K562 (cell line): ENCODE results near the gene RASAL1. TPM values are rescaled to one million over a fixed set of nuclear protein-coding genes. Genes with fewer than 3 reads are reported as not detected.

Experiments
- ATAC-seq: fragments of 200-7000 bp; cut with Tn5 transposase; 3 replicates; pipeline ENCODE4 v1.9.1; 2020; ENCODE audit warnings: moderate library complexity
- BruUV-seq: library from RNA; stranded (reverse); fragments of 400-500 nt; replicated peaks from 2 replicates; lab custom pipeline; 2021; lab: Mats Ljungman, UMichigan
- CTCF ChIA-PET: fragments of 300-600 bp; formaldehyde crosslinking; extraction: SDS; loops from one replicate; lab custom pipeline; 2021; ENCODE audit warnings: low intra/inter-chr PET ratio; lab: Yijun Ruan, JAX
- POLR2A ChIA-PET: fragments of 300-600, 350-650 bp; sonication (Branson Sonifier 250); formaldehyde crosslinking; extraction: SDS; loops from one replicate; lab custom pipeline; 2021; ENCODE audit warnings: antibody characterized with exemption, inconsistent platforms; lab: Yijun Ruan, JAX
- DNase-seq, 4 experiments: peaks; one replicate each; pipeline versions ENCODE4 v3.0.0 to v3.0.0-alpha.2; 2011 to 2018; ENCODE audit warnings: low spot score in 3 of 4, mixed read lengths in 3 of 4; ENCODE audit errors: extremely low read depth in 1 of 4
- FAIRE-seq: peaks from 2 replicates; lab custom pipeline; 2011; peaks lifted over from hg19 to GRCh38; lab: Jason Lieb, UNC
- H2AFZ ChIP-seq: 2 replicates; pipeline ENCODE4 v1.6.0; 2011; ENCODE audit warnings: low read depth, low read length, control low read depth, inconsistent platforms
- H3K27ac ChIP-seq: fragments of 200-600 bp; 3 replicates; pipeline ENCODE4 v1.8.0; 2011; ENCODE audit warnings: low read depth, mild to moderate bottlenecking, control low read depth, inconsistent platforms, low read length, moderate library complexity, mixed read lengths; ENCODE audit errors: extremely low read depth
- H3K27me3 ChIP-seq, 2 experiments: fragments of 300-600 bp in 1 of 2; 2 replicates in 1 of 2; 3 replicates in 1 of 2; pipeline versions ENCODE4 v1.6.0 to v1.8.0; 2011; ENCODE audit warnings: inconsistent platforms in 2 of 2, low read length in 2 of 2, mild to moderate bottlenecking in 1 of 2, mixed read lengths in 1 of 2, moderate library complexity in 1 of 2; ENCODE audit not compliant: control insufficient read depth in 2 of 2, insufficient read depth in 2 of 2
- H3K36me3 ChIP-seq: fragments of 300-600 bp; 3 replicates; pipeline ENCODE4 v1.8.0; 2011; ENCODE audit warnings: mild to moderate bottlenecking, low read length, inconsistent platforms; ENCODE audit not compliant: control insufficient read depth, insufficient read depth
- H3K4me1 ChIP-seq, 2 experiments: fragments of 200-600 bp in 1 of 2; replicated peaks in 1 of 2; 2 replicates in 1 of 2; 3 replicates in 1 of 2; pipeline versions ENCODE4 v1.5.1 to v1.8.0; 2011; ENCODE audit warnings: inconsistent platforms in 2 of 2, low read length in 2 of 2, mild to moderate bottlenecking in 1 of 2, mixed read lengths in 1 of 2, moderate library complexity in 1 of 2; ENCODE audit not compliant: control insufficient read depth in 2 of 2, insufficient read depth in 2 of 2
- H3K4me2 ChIP-seq: 2 replicates; pipeline ENCODE4 v1.6.1; 2011; ENCODE audit warnings: low read length, control low read depth, inconsistent platforms, mixed read lengths; ENCODE audit not compliant: insufficient read depth
- H3K4me3 ChIP-seq: fragments of 200-600 bp; sonication (generic), shearing (Covaris generic); 2 replicates; pipeline ENCODE4 v1.5.1; 2016; ENCODE audit warnings: control low read depth, inconsistent platforms
- H3K79me2 ChIP-seq: fragments of 200-600 bp; 3 replicates; pipeline ENCODE4 v1.8.0; 2011; ENCODE audit warnings: low read length, inconsistent platforms; ENCODE audit not compliant: control insufficient read depth, insufficient read depth
- H3K9ac ChIP-seq, 2 experiments: 2 replicates each; pipeline versions ENCODE4 v1.6.0 to v1.6.1; 2011; ENCODE audit warnings: low read depth in 2 of 2, low read length in 2 of 2, control low read depth in 1 of 2, inconsistent platforms in 1 of 2, mild to moderate bottlenecking in 1 of 2, mixed read lengths in 1 of 2; ENCODE audit not compliant: insufficient read depth in 1 of 2
- H3K9me1 ChIP-seq: one replicate; pipeline ENCODE4 v1.6.0; 2011; ENCODE audit warnings: inconsistent platforms, mild to moderate bottlenecking, low read length, moderate library complexity; ENCODE audit not compliant: control insufficient read depth, insufficient read depth
- H3K9me3 ChIP-seq: replicated peaks from 2 replicates; pipeline ENCODE4 v1.5.1; 2011; ENCODE audit warnings: low read depth, low read length, inconsistent platforms; ENCODE audit not compliant: control insufficient read depth, insufficient read depth
- H4K20me1 ChIP-seq: replicated peaks from 2 replicates; pipeline ENCODE4 v1.6.1; 2011; ENCODE audit warnings: low read length, inconsistent platforms, mixed read lengths; ENCODE audit not compliant: control insufficient read depth, insufficient read depth
- BCOR ChIP-seq: fragments of 450-650 bp; IDR thresholded peaks from 2 replicates; pipeline ENCODE4 v1.6.1; 2016
- FOS ChIP-seq: IDR thresholded peaks from 3 replicates; pipeline ENCODE4 v1.6.1; 2011; ENCODE audit not compliant: insufficient read length; ENCODE audit errors: extremely low read depth
- MAZ ChIP-seq, 2 experiments: fragments of 450-650 bp in 1 of 2; sonication (generic) in 1 of 2; formaldehyde crosslinking; IDR thresholded peaks in 1 of 2; conservative IDR thresholded peaks in 1 of 2; 2 replicates each; pipeline versions ENCODE4 v1.4.0 to v1.5.0; 2020; ENCODE audit warnings: mild to moderate bottlenecking in 1 of 2, missing genetic modification reagents in 1 of 2
- RBM25 ChIP-seq: fragments of 200-400 bp; formaldehyde crosslinking; IDR thresholded peaks from 2 replicates; pipeline ENCODE4 v1.6.1; 2018; ENCODE audit warnings: low read length, low read depth, moderate library complexity; ENCODE audit not compliant: severe bottlenecking
- STAT6 ChIP-seq: sonication (generic); formaldehyde crosslinking; IDR thresholded peaks from 2 replicates; pipeline ENCODE4 v1.8.1; 2023; ENCODE audit warnings: mild to moderate bottlenecking, missing genetic modification reagents
- ZNF133 ChIP-seq: fragments of 250-450 bp; sonication (Bioruptor Pico); IDR thresholded peaks from 2 replicates; pipeline ENCODE4 v1.4.0; 2020; ENCODE audit warnings: mild to moderate bottlenecking
- ZNF584 ChIP-seq: fragments of 200-800 bp; sonication (Bioruptor generic); IDR thresholded peaks from 2 replicates; pipeline ENCODE4 v1.6.1; 2016; ENCODE audit warnings: low read depth, mild to moderate bottlenecking, missing genetic modification characterization, missing compliant biosample characterization
- WGBS: fragments of 100-300 bp; shearing (Covaris generic); methylation state at CpG from one replicate; pipeline ENCODE4 v1.1.6; 2016; ENCODE audit warnings: low coverage, mixed read lengths; ENCODE audit not compliant: insufficient coverage; ENCODE audit errors: missing lambda C conversion rate; 5-methylcytosine and 5-hydroxymethylcytosine counted together
- in situ Hi-C: fragments of 300-500 bp; cut with MboI; formaldehyde crosslinking; loops from 4 replicates; pipeline ENCODE4 v1.15.0; 2018; ENCODE audit warnings: inconsistent platforms, mixed read lengths
- intact Hi-C: fragments of 100-400 bp; cut with micrococcal nuclease; formaldehyde crosslinking; loops from 2 replicates; pipeline ENCODE4 v1.14.2; 2022
- polyA plus RNA-seq, 8 experiments: library from polyadenylated mRNA; depleted of rRNA in 4 of 8; stranded (reverse) in 5 of 8; unstranded in 3 of 8; fragments of >200 nt; fragmentation: Nextera tagmentation in 2 of 8; fragmentation: Illumina TruSeq in 1 of 8; extraction: Ambion mirVana in 2 of 8; extraction: Trizol in 1 of 8; gene quantifications; 2 replicates each; pipeline versions ENCODE4 v1.2.1 to v1.2.3, GENCODE V29; 2011 to 2014; ENCODE audit warnings: inconsistent platforms in 1 of 8, missing spikeins in 1 of 8
- total RNA-seq, 7 experiments: library from RNA; depleted of rRNA in 6 of 7; stranded (reverse); fragments of >200 nt in 6 of 7; fragmentation: Illumina TruSeq in 2 of 7; extraction: Trizol in 2 of 7; gene quantifications; 2 replicates each; pipeline versions ENCODE4 v1.2.1 to v1.2.3, GENCODE V29; 2011 to 2021; ENCODE audit warnings: low replicate concordance in 1 of 7

The RASAL1 gene
- total and polyA plus RNA-seq, 9 of the 15 experiments (the other 6 are each of a cell fraction or from before 2014, with no cell fraction given) = 0.06 to 0.16 (median 0.14) TPM; not detected in 6

GRCh38 chr12:113069751-113070116, 65.8 kb downstream of the RASAL1 start:
- no peak overlapping the region for H3K9ac ChIP-seq

GRCh38 chr12:113069149-113069548, 66.4 kb downstream of the RASAL1 start:
- H3K27ac ChIP-seq = no peak overlapping the region
- H3K4me1 ChIP-seq = peaks cover 0 to 7% of the 10 kb centered on the region in 2 experiments; a peak in 1 of 5 replicates
- no CpG with 5 or more reads among the region's 5 CpGs for WGBS
- ChIA-PET CTCF (no interaction called here), POLR2A (no interaction called here)
- no TSS peak for BruUV-seq
- H3K4me3 ChIP-seq = no peak overlapping the region
- H3K9ac ChIP-seq = no peak overlapping the region
- DNase-seq = no peak
- H3K4me2 ChIP-seq = no peak overlapping the region
- ATAC-seq = no peak
- H3K36me3 ChIP-seq = no peaks in the 10 kb centered on the region
- intact Hi-C loops = no loop called here
- no peak overlapping the region for H2AFZ ChIP-seq
- no peak for FAIRE-seq
- no peaks in the 10 kb centered on the region for H3K9me1 ChIP-seq
- TF ChIP-seq MAZ (CRISPR knock-in tag; conservative IDR thresholded peaks at IDR 0.05 in 1 of 2, IDR thresholded peaks at IDR 0.05 in 1 of 2) (no peak), STAT6 (no peak), ZNF584 (CRISPR knock-in tag) (no peak), ZNF133 (CRISPR knock-in tag) (no peak)
- H3K27me3 ChIP-seq = peaks cover 9 to 66% of the 10 kb centered on the region in 2 experiments
- H3K9me3 ChIP-seq = no peaks in the 10 kb centered on the region
- in situ Hi-C loops = no loop called here
- H4K20me1 ChIP-seq = peaks cover 13% of the 10 kb centered on the region; the same call in 1 of the 2 replicates
- H3K79me2 ChIP-seq = no peaks in the 10 kb centered on the region

More at GRCh38 chr12:113069751-113070116, 65.8 kb downstream of the RASAL1 start:
- WGBS = 33% methylated on average over 5 of the region's 6 CpGs
- Histone ChIP-seq H3K27me3 (peaks cover 9 to 72% of the 10 kb centered on the region in 2 experiments), H3K4me1 (peaks cover 0 to 7% of the 10 kb centered on the region in 2 experiments; a peak in 1 of 5 replicates), H3K36me3 (no peaks in the 10 kb centered on the region), H3K4me2 (no peak overlapping the region), H3K27ac (no peak overlapping the region), H2AFZ (no peak overlapping the region), H3K9me1 (no peaks in the 10 kb centered on the region), H3K9me3 (no peaks in the 10 kb centered on the region), H4K20me1 (peaks cover 19% of the 10 kb centered on the region; the same call in 1 of the 2 replicates), H3K4me3 (no peak overlapping the region), H3K79me2 (no peaks in the 10 kb centered on the region)
- DNase-seq = no peak
- ChIA-PET POLR2A (no interaction called here), CTCF (no interaction called here)
- in situ Hi-C loops (no loop called here), intact Hi-C loops (no loop called here)
- no peak for FAIRE-seq
- no peak for ATAC-seq
- no TSS peak for BruUV-seq
- TF ChIP-seq BCOR (0 out of 2 replicates have a peak, but pooled peaks have one; percentile 28), RBM25 (peak; percentile 35), FOS (no peak)
